Fibroblast of villous mesenchyme (primary cell): ENCODE results near the gene TMPRSS2. TPM values are rescaled to one million over a fixed set of nuclear protein-coding genes. Genes with fewer than 3 reads are reported as not detected.

Source experiments
- DNase-seq: peaks from one replicate; pipeline ENCODE4 v3.0.0-alpha.2; 2010; ENCODE audit warnings: low read depth
- H3K4me3 ChIP-seq: 2 replicates; pipeline ENCODE4 v1.5.1; 2011; ENCODE audit warnings: low read depth, mild to moderate bottlenecking, low read length
- total RNA-seq: library from RNA; depleted of rRNA; stranded (reverse); fragments of >200 nt; gene quantifications from 2 replicates; pipeline ENCODE4 v1.2.3, GENCODE V29; 2012
- TF ChIP-seq, protein P1 (sequence below): IDR thresholded peaks from 2 replicates; pipeline ENCODE4 v1.5.1; 2012; ENCODE audit warnings: low read depth, mild to moderate bottlenecking, low read length; ENCODE audit not compliant: insufficient read depth

TMPRSS2 gene
- total RNA-seq, 1 donor: not detected

DNA sequence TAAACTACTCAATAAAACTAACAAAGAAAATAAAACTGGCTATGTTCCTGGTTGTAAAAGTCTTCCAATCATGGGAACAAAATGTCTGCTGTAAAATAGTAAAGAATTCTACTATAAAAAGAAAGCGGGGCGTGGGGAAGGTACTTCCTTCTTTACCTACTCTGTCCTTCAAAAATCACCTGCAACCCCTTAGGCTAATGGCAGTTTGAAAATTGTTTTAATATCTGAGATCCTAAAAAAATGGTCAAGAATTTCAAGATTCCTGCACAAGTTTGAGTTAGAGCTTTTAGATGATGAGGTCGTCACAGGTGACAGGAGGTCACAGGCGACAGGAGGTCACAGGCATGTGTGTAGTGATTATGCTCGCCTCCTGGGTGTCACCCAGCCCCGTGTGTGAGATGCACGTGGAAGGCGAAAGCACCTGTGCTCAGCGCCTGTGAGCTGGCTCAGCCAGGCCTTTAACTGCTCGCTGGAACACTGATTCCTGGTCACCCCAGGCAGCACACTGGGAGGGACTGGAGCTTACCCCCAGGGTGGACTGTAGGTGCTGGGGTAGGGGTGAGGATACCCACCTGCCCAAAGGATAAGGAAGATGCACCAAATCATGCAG lies 18.6 kb upstream of the TMPRSS2 start:
- DNase-seq: no peak
- TF ChIP-seq, protein P1, sequence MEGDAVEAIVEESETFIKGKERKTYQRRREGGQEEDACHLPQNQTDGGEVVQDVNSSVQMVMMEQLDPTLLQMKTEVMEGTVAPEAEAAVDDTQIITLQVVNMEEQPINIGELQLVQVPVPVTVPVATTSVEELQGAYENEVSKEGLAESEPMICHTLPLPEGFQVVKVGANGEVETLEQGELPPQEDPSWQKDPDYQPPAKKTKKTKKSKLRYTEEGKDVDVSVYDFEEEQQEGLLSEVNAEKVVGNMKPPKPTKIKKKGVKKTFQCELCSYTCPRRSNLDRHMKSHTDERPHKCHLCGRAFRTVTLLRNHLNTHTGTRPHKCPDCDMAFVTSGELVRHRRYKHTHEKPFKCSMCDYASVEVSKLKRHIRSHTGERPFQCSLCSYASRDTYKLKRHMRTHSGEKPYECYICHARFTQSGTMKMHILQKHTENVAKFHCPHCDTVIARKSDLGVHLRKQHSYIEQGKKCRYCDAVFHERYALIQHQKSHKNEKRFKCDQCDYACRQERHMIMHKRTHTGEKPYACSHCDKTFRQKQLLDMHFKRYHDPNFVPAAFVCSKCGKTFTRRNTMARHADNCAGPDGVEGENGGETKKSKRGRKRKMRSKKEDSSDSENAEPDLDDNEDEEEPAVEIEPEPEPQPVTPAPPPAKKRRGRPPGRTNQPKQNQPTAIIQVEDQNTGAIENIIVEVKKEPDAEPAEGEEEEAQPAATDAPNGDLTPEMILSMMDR: no peak
- no peak overlapping the region for H3K4me3 ChIP-seq

DNA sequence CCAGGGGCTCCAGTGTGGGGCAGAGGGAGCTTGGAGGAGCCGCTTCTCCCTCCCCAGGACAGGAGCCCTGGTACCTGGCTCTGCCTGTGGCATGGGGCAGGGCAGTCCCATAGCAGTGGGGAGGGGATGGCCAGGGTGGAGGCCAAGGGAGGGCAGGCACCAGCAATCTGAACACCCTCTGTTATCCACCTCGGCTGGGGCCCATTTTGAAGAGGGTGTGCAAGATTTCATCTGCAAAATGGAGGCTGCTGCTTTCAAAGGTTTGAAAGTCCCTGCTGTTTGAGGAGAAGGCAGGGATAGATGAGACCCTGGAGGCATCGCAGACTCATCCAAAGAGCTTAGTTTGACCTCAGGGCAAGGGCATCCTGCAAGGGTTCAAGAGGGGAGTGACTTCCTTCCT lies 15.2 kb upstream of the TMPRSS2 start:
- no peak for DNase-seq
- TF ChIP-seq, protein P1: no peak
- no peak overlapping the region for H3K4me3 ChIP-seq

DNA sequence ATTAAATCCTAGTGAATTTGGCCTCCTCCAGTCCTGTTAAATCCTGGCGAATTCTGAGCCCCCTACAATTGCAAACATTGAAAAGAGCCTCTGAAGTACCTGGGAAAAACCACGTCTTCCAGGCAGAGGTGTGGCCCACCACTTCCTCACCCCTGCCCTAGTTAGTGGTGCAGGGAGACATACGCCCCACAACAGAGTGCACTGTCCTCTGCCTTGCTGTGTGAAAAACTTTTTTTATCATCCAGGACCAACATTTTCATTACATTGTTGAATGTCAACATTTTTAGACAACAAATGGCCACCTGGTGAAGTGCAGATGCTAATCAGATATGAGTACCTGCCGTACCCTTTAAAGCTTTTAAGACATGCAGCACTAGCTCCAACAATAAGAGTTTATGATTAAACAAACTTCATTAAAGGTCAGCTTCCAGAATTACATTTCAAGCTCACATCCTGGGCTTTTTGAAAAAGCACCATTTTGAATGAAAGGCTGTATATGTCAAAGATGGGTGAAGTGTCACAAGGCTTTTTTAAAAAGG lies 13.6 kb upstream of the TMPRSS2 start:
- DNase-seq: no peak
- TF ChIP-seq, protein P1: no peak
- no peak overlapping the region for H3K4me3 ChIP-seq

DNA sequence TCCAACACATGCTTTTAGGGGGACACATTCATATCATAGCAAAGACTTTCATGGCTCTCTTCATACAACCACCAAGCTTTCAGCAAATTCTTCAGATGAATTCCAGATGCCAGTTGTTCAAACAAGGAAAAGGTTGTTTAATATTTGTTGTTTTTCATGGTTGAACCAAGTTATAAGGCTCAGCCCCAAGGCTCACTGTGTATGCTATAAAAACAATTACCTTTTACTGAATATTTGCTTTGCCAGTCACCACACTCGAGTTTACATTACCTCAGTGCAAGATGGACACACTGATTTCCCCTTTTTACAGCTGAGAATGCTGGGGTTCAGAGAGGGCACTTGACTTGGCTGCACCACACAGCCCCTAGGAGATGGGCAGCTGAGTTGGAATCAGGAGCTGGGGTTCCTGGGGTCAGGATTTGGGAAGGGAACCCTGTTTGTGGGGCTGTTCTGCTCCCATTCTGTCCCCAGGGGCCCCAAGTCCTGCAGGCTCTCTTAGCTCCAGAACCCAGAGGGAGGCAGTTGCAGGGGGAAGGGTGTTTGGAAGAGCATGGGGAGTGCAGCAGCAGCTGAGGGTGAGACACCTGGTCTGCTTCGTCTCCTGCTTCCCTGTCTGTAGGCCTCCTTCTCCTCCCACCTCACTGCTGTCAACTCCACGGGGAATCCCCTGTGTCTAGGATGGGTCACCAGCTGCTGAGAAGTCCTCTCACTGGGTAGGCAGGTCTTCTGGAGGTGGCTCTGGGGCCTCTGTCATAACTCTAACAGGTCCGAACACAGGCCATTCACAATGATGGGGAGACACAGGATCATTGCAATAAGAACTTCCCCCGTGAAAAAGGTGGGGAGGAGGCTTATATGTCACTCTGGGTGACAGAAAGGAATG lies 12.8 kb upstream of the TMPRSS2 start:
- no peak overlapping the region for H3K4me3 ChIP-seq
- TF ChIP-seq, protein P1: no peak
- DNase-seq: no peak

DNA sequence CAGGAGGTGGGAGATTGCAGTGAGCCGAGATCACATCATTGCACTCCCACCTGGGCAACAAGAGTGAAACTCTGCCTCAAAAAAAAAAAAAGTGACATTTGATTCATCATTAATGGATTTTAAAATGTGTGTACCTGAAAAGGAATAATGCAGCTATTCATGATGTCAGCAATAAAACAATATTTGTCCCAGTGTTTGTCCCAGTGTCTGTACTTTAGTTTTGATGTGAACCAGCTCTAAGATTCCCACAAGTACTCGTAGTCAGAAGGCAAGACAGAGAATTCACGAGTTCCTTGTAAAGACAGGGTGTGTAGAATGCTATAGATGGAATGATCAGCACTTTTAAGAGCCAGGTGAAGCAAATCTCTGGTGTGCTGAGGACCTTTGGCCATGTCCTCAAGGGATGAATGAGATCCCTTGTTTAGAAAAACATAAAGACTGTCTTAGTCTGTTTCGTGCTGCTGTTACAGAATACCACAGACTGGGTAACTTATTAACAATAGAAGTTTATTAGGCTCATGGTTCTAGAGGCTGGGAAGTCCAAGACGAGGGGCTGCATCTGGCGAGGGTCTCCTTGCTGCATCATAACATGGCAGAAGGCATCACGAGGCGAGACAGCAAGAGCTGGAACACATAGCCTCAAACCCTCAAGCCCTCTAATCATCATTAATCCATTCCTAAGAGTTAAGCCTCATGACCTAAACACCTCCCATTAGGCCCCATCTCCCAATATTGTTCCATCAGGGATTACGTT lies 12.0 kb upstream of the TMPRSS2 start:
- no peak for DNase-seq
- H3K4me3 ChIP-seq: no peak overlapping the region
- TF ChIP-seq, protein P1: no peak

DNA sequence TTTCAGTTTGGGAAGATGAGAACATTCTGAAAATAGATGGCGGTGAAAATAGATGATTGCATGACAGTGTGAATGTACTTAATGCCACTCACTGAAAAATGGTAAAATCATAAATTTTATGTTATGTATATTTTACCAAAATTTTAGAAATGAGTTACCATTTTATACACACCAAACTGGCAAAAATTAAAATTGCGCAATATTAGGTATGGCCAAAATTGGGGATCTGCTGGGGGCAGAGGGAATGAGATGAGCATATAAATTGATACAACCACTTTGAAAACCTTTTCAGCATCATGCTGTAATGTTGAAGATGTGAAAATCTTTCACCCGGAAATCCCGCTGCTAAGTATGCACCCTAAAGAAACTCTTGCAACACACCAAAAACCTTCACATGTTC lies 10.8 kb upstream of the TMPRSS2 start:
- TF ChIP-seq, protein P1: no peak
- DNase-seq: no peak
- H3K4me3 ChIP-seq: no peak overlapping the region
